HepG2 (cell line): ENCODE measurements around the gene CDA. TPM values are rescaled to one million over a fixed set of nuclear protein-coding genes. Genes with fewer than 3 reads are reported as not detected.
A peak's percentile ranks its signal among the peaks of the same experiment; 100 is the strongest.

Experiments
- ATAC-seq: fragments of 200-7000 bp; cut with Tn5 transposase; 3 replicates; pipeline ENCODE4 v1.9.1; 2020; ENCODE audit warnings: mild to moderate bottlenecking, moderate library complexity
- BruUV-seq: library from RNA; stranded (reverse); fragments of 400-500 nt; replicated peaks from 2 replicates; lab custom pipeline; 2021; lab: Mats Ljungman, UMichigan
- CTCF ChIA-PET: fragments of 300-600 bp; formaldehyde crosslinking; extraction: SDS; loops from one replicate; lab custom pipeline; 2021; ENCODE audit warnings: low total read pairs, inconsistent platforms, low intra/inter-chr PET ratio; lab: Yijun Ruan, JAX
- POLR2A ChIA-PET: fragments of 350-600 bp; sonication (Branson Sonifier 250); formaldehyde crosslinking; loops from one replicate; lab custom pipeline; 2020; ENCODE audit warnings: antibody characterized with exemption, inconsistent platforms; lab: Yijun Ruan, JAX
- DNase-seq: peaks from one replicate; pipeline ENCODE4 v3.0.0-alpha.2; 2015; ENCODE audit warnings: low spot score
- FAIRE-seq: peaks from 3 replicates; lab custom pipeline; 2011; peaks lifted over from hg19 to GRCh38; lab: Jason Lieb, UNC
- H2AFZ ChIP-seq: one replicate; pipeline ENCODE4 v1.6.1; 2011; ENCODE audit warnings: low read length, inconsistent platforms
- H3K27ac ChIP-seq: fragments of 300-600 bp; 3 replicates; pipeline ENCODE4 v1.8.0; 2011; ENCODE audit warnings: mixed run types, mild to moderate bottlenecking, mixed read lengths, low read length, inconsistent platforms; ENCODE audit not compliant: insufficient read depth; ENCODE audit errors: extremely low read length
- H3K27me3 ChIP-seq, 2 experiments: fragments of 200-600 bp in 1 of 2; 2 replicates in 1 of 2; 3 replicates in 1 of 2; pipeline versions ENCODE4 v1.6.0 to v1.8.0; 2011; ENCODE audit warnings: low read length in 2 of 2, mild to moderate bottlenecking in 2 of 2, moderate library complexity in 2 of 2, inconsistent platforms in 1 of 2; ENCODE audit not compliant: insufficient read depth in 2 of 2, control insufficient read depth in 1 of 2
- H3K36me3 ChIP-seq, 2 experiments: fragments of 200-600 bp in 1 of 2; replicated peaks in 1 of 2; 2 replicates in 1 of 2; 3 replicates in 1 of 2; pipeline versions ENCODE4 v1.5.1 to v1.8.0; 2011; ENCODE audit warnings: low read length in 2 of 2, inconsistent platforms in 1 of 2; ENCODE audit not compliant: insufficient read depth in 2 of 2, control insufficient read depth in 1 of 2
- H3K4me1 ChIP-seq: 2 replicates; pipeline ENCODE4 v1.5.1; 2012; ENCODE audit warnings: low read length, inconsistent platforms; ENCODE audit not compliant: insufficient read depth
- H3K4me2 ChIP-seq: 2 replicates; pipeline ENCODE4 v1.6.0; 2011; ENCODE audit warnings: low read depth, low read length, inconsistent platforms
- H3K4me3 ChIP-seq, 3 experiments: fragments of 200-600 bp in 1 of 3; sonication (generic), shearing (Covaris generic) in 1 of 3; replicated peaks in 1 of 3; 2 replicates each; pipeline ENCODE4 v1.5.1; 2011 to 2016; ENCODE audit warnings: low read length in 3 of 3, inconsistent platforms in 2 of 3, low read depth in 2 of 3, mild to moderate bottlenecking in 2 of 3, control low read depth in 1 of 3, mixed read lengths in 1 of 3; ENCODE audit not compliant: insufficient read depth in 1 of 3
- H3K79me2 ChIP-seq: one replicate; pipeline ENCODE4 v1.6.1; 2011; ENCODE audit warnings: low read length, inconsistent platforms; ENCODE audit not compliant: insufficient read depth
- H3K9ac ChIP-seq: 2 replicates; pipeline ENCODE4 v1.6.0; 2011; ENCODE audit warnings: mild to moderate bottlenecking, low read depth, low read length, inconsistent platforms; ENCODE audit not compliant: insufficient read depth
- H3K9me3 ChIP-seq: 2 replicates; pipeline ENCODE4 v1.5.1; 2012; ENCODE audit warnings: mild to moderate bottlenecking, low read length
- H4K20me1 ChIP-seq: 2 replicates; pipeline ENCODE4 v1.6.0; 2011; ENCODE audit warnings: inconsistent platforms, mild to moderate bottlenecking, low read length, moderate library complexity; ENCODE audit not compliant: insufficient read depth
- FIP1L1 ChIP-seq: fragments of 200-400 bp; formaldehyde crosslinking; IDR thresholded peaks from 2 replicates; pipeline ENCODE4 v1.6.1; 2018; ENCODE audit warnings: low read depth, mild to moderate bottlenecking, low read length, moderate library complexity, borderline replicate concordance; ENCODE audit not compliant: insufficient read depth
- NR2F2 ChIP-seq: IDR thresholded peaks from 2 replicates; pipeline ENCODE4 v1.6.1; 2012; ENCODE audit warnings: low read depth, inconsistent platforms, borderline replicate concordance
- PRMT3 ChIP-seq: sonication (generic); formaldehyde crosslinking; IDR thresholded peaks from 2 replicates; pipeline ENCODE4 v1.8.1; 2022; ENCODE audit warnings: low read depth, mild to moderate bottlenecking, moderate library complexity, missing genetic modification reagents, borderline replicate concordance
- RNF2 ChIP-seq: fragments of 450-650 bp; conservative IDR thresholded peaks from 2 replicates; pipeline ENCODE4 v1.6.1; 2016; ENCODE audit warnings: low read depth
- SP1 ChIP-seq, 2 experiments: fragments of 450-650 bp in 1 of 2; sonication (generic) in 1 of 2; formaldehyde crosslinking in 1 of 2; IDR thresholded peaks; 2 replicates each; pipeline versions ENCODE4 v1.4.0 to v1.6.1; 2016 to 2020; ENCODE audit warnings: missing genetic modification reagents in 1 of 2
- TAF1 ChIP-seq: sonication (generic); formaldehyde crosslinking; IDR thresholded peaks from 2 replicates; pipeline ENCODE4 v1.4.0; 2020; ENCODE audit warnings: missing genetic modification reagents
- ZNF160 ChIP-seq: sonication (generic); formaldehyde crosslinking; IDR thresholded peaks from 2 replicates; pipeline ENCODE4 v1.8.0; 2022; ENCODE audit warnings: mild to moderate bottlenecking, inconsistent platforms, missing genetic modification reagents
- ZNF20 ChIP-seq: sonication (generic); formaldehyde crosslinking; IDR thresholded peaks from 2 replicates; pipeline ENCODE4 v1.4.0; 2020; ENCODE audit warnings: mild to moderate bottlenecking, moderate library complexity, missing genetic modification reagents
- ZNF563 ChIP-seq: sonication (generic); formaldehyde crosslinking; IDR thresholded peaks from 2 replicates; pipeline ENCODE4 v1.8.0; 2022; ENCODE audit warnings: mild to moderate bottlenecking, moderate library complexity, missing genetic modification reagents
- ZNF672 ChIP-seq: sonication (generic); formaldehyde crosslinking; IDR thresholded peaks from 2 replicates; pipeline ENCODE4 v1.8.1; 2022; ENCODE audit warnings: missing genetic modification reagents
- WGBS: methylation state at CpG from one replicate; pipeline ENCODE4 v1.1.6; 2017; ENCODE audit warnings: low lambda C conversion rate; 5-methylcytosine and 5-hydroxymethylcytosine counted together
- in situ Hi-C: cut with HindIII; loops from 2 replicates; pipeline ENCODE4 v1.10.0; 2017; ENCODE audit warnings: low pct_unique_long_range_greater_than_20kb; ENCODE audit not compliant: extremely low pct_ligation_motif_present
- intact Hi-C: fragments of 100-400 bp; cut with micrococcal nuclease; formaldehyde crosslinking; loops from one replicate; pipeline ENCODE4 v1.10.0; 2022; ENCODE audit not compliant: unreplicated experiment
- polyA plus RNA-seq, 8 experiments: library from polyadenylated mRNA; depleted of rRNA in 3 of 8; stranded (reverse) in 7 of 8; unstranded in 1 of 8; fragments of >200 nt; fragmentation: Illumina TruSeq in 4 of 8; extraction: Trizol in 4 of 8; gene quantifications; 2 replicates each; pipeline versions ENCODE4 v1.2.1 to v1.2.3, GENCODE V29; 2011 to 2016; ENCODE audit warnings: low read depth in 4 of 8, missing spikeins in 1 of 8, mixed read lengths in 1 of 8; ENCODE audit not compliant: insufficient read depth in 1 of 8
- total RNA-seq, 5 experiments: library from RNA; depleted of rRNA; stranded (reverse); fragments of >200 nt; fragmentation: Illumina TruSeq; extraction: Trizol; gene quantifications; 2 replicates each; pipeline ENCODE4 v1.2.3, GENCODE V29; 2016; ENCODE audit warnings: low read depth in 1 of 5
- TF ChIP-seq, protein P1 (sequence below): sonication (generic); formaldehyde crosslinking; IDR thresholded peaks from one replicate; pipeline ENCODE4 v1.5.1; 2020; ENCODE audit warnings: mild to moderate bottlenecking, missing genetic modification reagents; ENCODE audit errors: not compliant biosample characterization
- TF ChIP-seq, protein P2 (sequence below): IDR thresholded peaks from 2 replicates; pipeline ENCODE4 v1.6.1; 2016; ENCODE audit warnings: missing compliant biosample characterization, missing genetic modification reagents, borderline replicate concordance

CDA gene
- total and polyA plus RNA-seq, 2 of the 13 experiments (the other 11 are each of a cell fraction or from before 2014, with no cell fraction given): 0.66 to 2.1 TPM

DNA sequence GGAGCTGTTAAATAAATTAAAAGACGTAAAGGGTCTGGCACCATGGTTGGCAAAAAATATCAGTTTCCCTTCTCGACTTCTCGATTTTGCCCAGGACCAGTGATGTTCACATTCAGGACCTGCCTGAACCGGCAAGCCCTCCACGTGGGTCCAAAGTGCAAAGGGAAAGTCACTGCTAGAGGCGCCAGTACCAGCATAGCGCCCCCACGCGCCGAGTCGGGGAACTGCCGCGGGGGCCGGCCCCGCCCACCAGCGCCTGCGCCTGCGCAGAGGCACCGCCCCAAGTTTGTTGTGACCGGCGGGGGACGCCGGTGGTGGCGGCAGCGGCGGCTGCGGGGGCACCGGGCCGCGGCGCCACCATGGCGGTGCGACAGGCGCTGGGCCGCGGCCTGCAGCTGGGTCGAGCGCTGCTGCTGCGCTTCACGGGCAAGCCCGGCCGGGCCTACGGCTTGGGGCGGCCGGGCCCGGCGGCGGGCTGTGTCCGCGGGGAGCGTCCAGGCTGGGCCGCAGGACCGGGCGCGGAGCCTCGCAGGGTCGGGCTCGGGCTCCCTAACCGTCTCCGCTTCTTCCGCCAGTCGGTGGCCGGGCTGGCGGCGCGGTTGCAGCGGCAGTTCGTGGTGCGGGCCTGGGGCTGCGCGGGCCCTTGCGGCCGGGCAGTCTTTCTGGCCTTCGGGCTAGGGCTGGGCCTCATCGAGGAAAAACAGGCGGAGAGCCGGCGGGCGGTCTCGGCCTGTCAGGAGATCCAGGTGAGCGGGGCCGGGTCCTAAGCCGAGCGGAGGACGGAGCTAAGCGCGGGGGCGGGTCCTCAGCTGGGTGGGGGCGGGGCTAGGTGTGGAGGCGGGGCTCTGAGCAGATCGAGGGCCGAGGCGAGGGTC is 44.5 kb downstream of the CDA start, which contains the start of gene PINK1:
Gene PINK1 (plus strand): TSS at position 269 of the 875 bp plus-strand sequence. CDS start 91 bp downstream, at position 360.
- FAIRE-seq: peak; percentile 88
- TF ChIP-seq NR2F2 (no peak), PRMT3 (CRISPR knock-in tag) (no peak), ZNF672 (CRISPR knock-in tag) (0 out of 2 replicates have a peak, but pooled peaks have one; percentile 46), ZNF563 (CRISPR knock-in tag) (peak; percentile 59), ZNF160 (CRISPR knock-in tag) (no peak), TAF1 (CRISPR knock-in tag) (peak; percentile 34; the same call in 1 of the 2 replicates), FIP1L1 (no peak), RNF2 (peak; percentile 28; the same call in 1 of the 2 replicates), ZNF20 (no peak), SP1 (IDR thresholded peaks at IDR 0.05) (no peak), SP1 (CRISPR knock-in tag; IDR thresholded peaks at IDR 0.05) (peak; percentile 94)
- TF ChIP-seq, protein P1, sequence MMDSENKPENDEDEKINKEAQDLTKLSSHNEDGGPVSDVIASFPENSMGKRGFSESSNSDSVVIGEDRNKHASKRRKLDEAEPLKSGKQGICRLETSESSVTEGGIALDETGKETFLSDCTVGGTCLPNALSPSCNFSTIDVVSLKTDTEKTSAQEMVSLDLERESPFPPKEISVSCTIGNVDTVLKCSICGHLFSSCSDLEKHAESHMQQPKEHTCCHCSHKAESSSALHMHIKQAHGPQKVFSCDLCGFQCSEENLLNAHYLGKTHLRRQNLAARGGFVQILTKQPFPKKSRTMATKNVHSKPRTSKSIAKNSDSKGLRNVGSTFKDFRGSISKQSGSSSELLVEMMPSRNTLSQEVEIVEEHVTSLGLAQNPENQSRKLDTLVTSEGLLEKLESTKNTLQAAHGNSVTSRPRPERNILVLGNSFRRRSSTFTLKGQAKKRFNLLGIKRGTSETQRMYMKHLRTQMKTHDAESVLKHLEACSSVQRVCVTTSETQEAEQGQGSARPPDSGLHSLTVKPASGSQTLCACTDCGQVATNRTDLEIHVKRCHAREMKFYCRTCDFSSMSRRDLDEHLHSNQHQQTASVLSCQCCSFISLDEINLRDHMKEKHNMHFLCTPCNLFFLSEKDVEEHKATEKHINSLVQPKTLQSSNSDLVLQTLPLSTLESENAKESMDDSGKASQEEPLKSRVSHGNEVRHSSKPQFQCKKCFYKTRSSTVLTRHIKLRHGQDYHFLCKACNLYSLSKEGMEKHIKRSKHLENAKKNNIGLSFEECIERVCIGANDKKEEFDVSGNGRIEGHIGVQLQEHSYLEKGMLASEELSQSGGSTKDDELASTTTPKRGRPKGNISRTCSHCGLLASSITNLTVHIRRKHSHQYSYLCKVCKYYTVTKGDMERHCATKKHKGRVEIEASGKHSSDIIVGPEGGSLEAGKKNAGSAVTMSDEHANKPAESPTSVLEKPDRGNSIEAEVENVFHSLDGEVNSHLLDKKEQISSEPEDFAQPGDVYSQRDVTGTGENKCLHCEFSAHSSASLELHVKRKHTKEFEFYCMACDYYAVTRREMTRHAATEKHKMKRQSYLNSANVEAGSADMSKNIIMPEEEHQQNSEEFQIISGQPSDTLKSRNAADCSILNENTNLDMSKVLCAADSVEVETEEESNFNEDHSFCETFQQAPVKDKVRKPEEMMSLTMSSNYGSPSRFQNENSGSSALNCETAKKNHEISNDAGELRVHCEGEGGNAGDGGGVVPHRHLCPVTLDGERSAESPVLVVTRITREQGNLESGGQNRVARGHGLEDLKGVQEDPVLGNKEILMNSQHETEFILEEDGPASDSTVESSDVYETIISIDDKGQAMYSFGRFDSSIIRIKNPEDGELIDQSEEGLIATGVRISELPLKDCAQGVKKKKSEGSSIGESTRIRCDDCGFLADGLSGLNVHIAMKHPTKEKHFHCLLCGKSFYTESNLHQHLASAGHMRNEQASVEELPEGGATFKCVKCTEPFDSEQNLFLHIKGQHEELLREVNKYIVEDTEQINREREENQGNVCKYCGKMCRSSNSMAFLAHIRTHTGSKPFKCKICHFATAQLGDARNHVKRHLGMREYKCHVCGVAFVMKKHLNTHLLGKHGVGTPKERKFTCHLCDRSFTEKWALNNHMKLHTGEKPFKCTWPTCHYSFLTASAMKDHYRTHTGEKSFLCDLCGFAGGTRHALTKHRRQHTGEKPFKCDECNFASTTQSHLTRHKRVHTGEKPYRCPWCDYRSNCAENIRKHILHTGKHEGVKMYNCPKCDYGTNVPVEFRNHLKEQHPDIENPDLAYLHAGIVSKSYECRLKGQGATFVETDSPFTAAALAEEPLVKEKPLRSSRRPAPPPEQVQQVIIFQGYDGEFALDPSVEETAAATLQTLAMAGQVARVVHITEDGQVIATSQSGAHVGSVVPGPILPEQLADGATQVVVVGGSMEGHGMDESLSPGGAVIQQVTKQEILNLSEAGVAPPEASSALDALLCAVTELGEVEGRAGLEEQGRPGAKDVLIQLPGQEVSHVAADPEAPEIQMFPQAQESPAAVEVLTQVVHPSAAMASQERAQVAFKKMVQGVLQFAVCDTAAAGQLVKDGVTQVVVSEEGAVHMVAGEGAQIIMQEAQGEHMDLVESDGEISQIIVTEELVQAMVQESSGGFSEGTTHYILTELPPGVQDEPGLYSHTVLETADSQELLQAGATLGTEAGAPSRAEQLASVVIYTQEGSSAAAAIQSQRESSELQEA: no peak
- TF ChIP-seq, protein P2, sequence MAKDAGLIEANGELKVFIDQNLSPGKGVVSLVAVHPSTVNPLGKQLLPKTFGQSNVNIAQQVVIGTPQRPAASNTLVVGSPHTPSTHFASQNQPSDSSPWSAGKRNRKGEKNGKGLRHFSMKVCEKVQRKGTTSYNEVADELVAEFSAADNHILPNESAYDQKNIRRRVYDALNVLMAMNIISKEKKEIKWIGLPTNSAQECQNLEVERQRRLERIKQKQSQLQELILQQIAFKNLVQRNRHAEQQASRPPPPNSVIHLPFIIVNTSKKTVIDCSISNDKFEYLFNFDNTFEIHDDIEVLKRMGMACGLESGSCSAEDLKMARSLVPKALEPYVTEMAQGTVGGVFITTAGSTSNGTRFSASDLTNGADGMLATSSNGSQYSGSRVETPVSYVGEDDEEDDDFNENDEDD (CRISPR knock-in tag): peak; percentile 65; the same call in 1 of the 2 replicates

More for the DNA sequence above, 44.5 kb downstream of the CDA start, which contains the start of gene PINK1:
- Histone ChIP-seq H3K36me3 (0 out of 5 replicates have a peak, but pooled peaks cover 0 to 1% of the 10 kb centered on the region in 2 experiments), H3K9ac (peak within 1 kb of the TSS; percentile 85), H3K4me2 (peak within 1 kb of the TSS; percentile 96), H3K79me2 (no peaks in the 10 kb centered on the region), H3K4me3 (peak within 1 kb of the TSS; percentile 74 to 90 (median 77)), H2AFZ (peak within 1 kb of the TSS; percentile 64), H3K27me3 (no peaks in the 10 kb centered on the region), H4K20me1 (no peaks in the 10 kb centered on the region), H3K9me3 (no peaks in the 10 kb centered on the region), H3K4me1 (peaks cover 22% of the 10 kb centered on the region), H3K27ac (peak within 1 kb of the TSS; percentile 75)
- ChIA-PET CTCF (interaction anchor here (2.9 to 3.1 kb wide), 2 partner anchors 58 to 111 kb away, joined by 13 to 23 read pairs; no protein-coding TSS in a partner anchor), POLR2A (interaction anchor here (0.6 to 3.5 kb wide), 16 partner anchors 12 to 153 kb away, joined by 3 to 45 read pairs (median 4); partner anchors contain the start of genes CAMK2N1, CDA, DDOST and FAM43B)
- under 1% methylated on average over 21 of the region's 93 CpGs for WGBS
- in situ Hi-C loops: no loop called here
- no TSS peak for BruUV-seq
- ATAC-seq (peak; percentile 90), DNase-seq (peak; percentile 86)
- intact Hi-C loops: loop anchor here (1.0 to 2.0 kb wide), 2 partner anchors 59 to 111 kb away; no protein-coding TSS in a partner anchor
